GM12878 (cell line): ENCODE measurements around the gene KIF6. TPM values are rescaled to one million over a fixed set of nuclear protein-coding genes. Genes with fewer than 3 reads are reported as not detected.

Source experiments
- ATAC-seq: fragments of 200-7000 bp; cut with Tn5 transposase; 3 replicates; pipeline ENCODE4 v1.9.1; 2020; ENCODE audit warnings: mild to moderate bottlenecking, moderate library complexity
- BruUV-seq: library from RNA; stranded (reverse); fragments of 400-500 nt; replicated peaks from 2 replicates; lab custom pipeline; 2021; lab: Mats Ljungman, UMichigan
- CTCF ChIA-PET: fragments of 300-600 bp; sonication (Branson Sonifier 250); formaldehyde crosslinking; extraction: SDS; loops from one replicate; lab custom pipeline; 2021; ENCODE audit warnings: inconsistent platforms; lab: Yijun Ruan, JAX
- POLR2A ChIA-PET: fragments of 350-600 bp; formaldehyde crosslinking; extraction: SDS; loops from one replicate; lab custom pipeline; 2021; ENCODE audit warnings: inconsistent platforms; lab: Charles Lee
- RAD21 ChIA-PET: fragments of 300-600 bp; sonication (Branson Sonifier 250); formaldehyde crosslinking; loops from one replicate; lab custom pipeline; 2023; ENCODE audit warnings: antibody characterized with exemption; ENCODE audit not compliant: unreplicated experiment; lab: Charles Lee
- SMC1A ChIA-PET: fragments of 300-600 bp; sonication (Branson Sonifier 250); formaldehyde crosslinking; loops from one replicate; lab custom pipeline; 2023; ENCODE audit not compliant: unreplicated experiment, uncharacterized antibody; lab: Charles Lee
- DNase-seq: peaks from one replicate; pipeline ENCODE4 v3.0.0-alpha.2; 2011; ENCODE audit warnings: low read depth, low spot score
- FAIRE-seq: peaks from 3 replicates; lab custom pipeline; 2011; peaks lifted over from hg19 to GRCh38; lab: Jason Lieb, UNC
- H2AFZ ChIP-seq: 2 replicates; pipeline ENCODE4 v1.6.0; 2011; ENCODE audit warnings: low read depth, low read length, control low read depth; ENCODE audit not compliant: control insufficient read depth
- H3K27ac ChIP-seq: 2 replicates; pipeline ENCODE4 v1.5.1; 2011; ENCODE audit warnings: control low read depth; ENCODE audit not compliant: control insufficient read depth, insufficient read depth
- H3K27me3 ChIP-seq, 2 experiments: replicated peaks in 1 of 2; 2 replicates each; pipeline versions ENCODE4 v1.6.0 to v1.6.1; 2011; ENCODE audit warnings: low read length in 1 of 2; ENCODE audit not compliant: control insufficient read depth in 2 of 2, insufficient read depth in 2 of 2
- H3K36me3 ChIP-seq, 2 experiments: 2 replicates each; pipeline ENCODE4 v1.5.1; 2011; ENCODE audit warnings: low read length in 1 of 2; ENCODE audit not compliant: control insufficient read depth in 2 of 2, insufficient read depth in 2 of 2
- H3K4me1 ChIP-seq: 2 replicates; pipeline ENCODE4 v1.6.1; 2011; ENCODE audit warnings: mild to moderate bottlenecking, low read length, moderate library complexity, mixed read lengths; ENCODE audit not compliant: control insufficient read depth, insufficient read depth
- H3K4me2 ChIP-seq: 2 replicates; pipeline ENCODE4 v1.6.0; 2011; ENCODE audit warnings: control low read depth; ENCODE audit not compliant: control insufficient read depth, insufficient read depth
- H3K4me3 ChIP-seq: fragments of 200-600 bp; sonication (generic); 2 replicates; pipeline ENCODE4 v1.5.1; 2016
- H3K79me2 ChIP-seq: 2 replicates; pipeline ENCODE4 v1.6.0; 2011; ENCODE audit warnings: low read length; ENCODE audit not compliant: control insufficient read depth, insufficient read depth
- H3K9ac ChIP-seq: 2 replicates; pipeline ENCODE4 v1.8.0; 2011; ENCODE audit warnings: low read length, control low read depth, mixed read lengths; ENCODE audit not compliant: control insufficient read depth, insufficient read depth
- H3K9me3 ChIP-seq: replicated peaks from 3 replicates; pipeline ENCODE4 v1.5.1; 2011; ENCODE audit warnings: mild to moderate bottlenecking, low read length; ENCODE audit not compliant: control insufficient read depth, insufficient read depth
- H4K20me1 ChIP-seq: 2 replicates; pipeline ENCODE4 v1.6.0; 2011; ENCODE audit not compliant: control insufficient read depth, insufficient read depth
- ATF7 ChIP-seq: fragments of 450-650 bp; IDR thresholded peaks from 2 replicates; pipeline ENCODE4 v1.6.1; 2016; ENCODE audit warnings: low read depth, mild to moderate bottlenecking
- BACH1 ChIP-seq: fragments of 450-650 bp; IDR thresholded peaks from 2 replicates; pipeline ENCODE4 v1.6.1; 2017; ENCODE audit warnings: mild to moderate bottlenecking, borderline replicate concordance
- FOS ChIP-seq: IDR thresholded peaks from 3 replicates; pipeline ENCODE4 v1.6.1; 2011; ENCODE audit warnings: borderline replicate concordance; ENCODE audit not compliant: insufficient read length; ENCODE audit errors: extremely low read depth
- MYC ChIP-seq: IDR thresholded peaks from 2 replicates; pipeline ENCODE4 v1.6.1; 2011; ENCODE audit warnings: mild to moderate bottlenecking, low read length, moderate library complexity, inconsistent platforms; ENCODE audit not compliant: insufficient read depth, insufficient replicate concordance, insufficient read length, severe bottlenecking
- NR2F1 ChIP-seq: fragments of 450-650 bp; conservative IDR thresholded peaks from 2 replicates; pipeline ENCODE4 v1.6.1; 2017; ENCODE audit warnings: mild to moderate bottlenecking
- RBBP5 ChIP-seq: fragments of 200-600 bp; sonication (generic); conservative IDR thresholded peaks from 2 replicates; pipeline ENCODE4 v1.6.1; 2016
- SUPT20H ChIP-seq: IDR thresholded peaks from 2 replicates; pipeline ENCODE4 v1.6.1; 2011; ENCODE audit warnings: low read depth, mild to moderate bottlenecking, low read length, moderate library complexity, borderline replicate concordance; ENCODE audit not compliant: control insufficient read depth
- SUZ12 ChIP-seq: fragments of 200-600 bp; sonication (generic); IDR thresholded peaks from one replicate; pipeline ENCODE4 v1.6.1; 2018; ENCODE audit warnings: antibody characterized with exemption, mild to moderate bottlenecking; ENCODE audit not compliant: unreplicated experiment
- TCF7 ChIP-seq: IDR thresholded peaks from 2 replicates; pipeline ENCODE4 v1.6.1; 2014; ENCODE audit warnings: antibody characterized with exemption, borderline replicate concordance
- YBX1 ChIP-seq: fragments of 450-650 bp; IDR thresholded peaks from 2 replicates; pipeline ENCODE4 v1.6.1; 2016; ENCODE audit warnings: antibody characterized with exemption
- ZNF687 ChIP-seq: fragments of 450-650 bp; IDR thresholded peaks from 2 replicates; pipeline ENCODE4 v1.6.1; 2017; ENCODE audit warnings: mild to moderate bottlenecking, moderate library complexity
- ZSCAN29 ChIP-seq: fragments of 450-650 bp; IDR thresholded peaks from 2 replicates; pipeline ENCODE4 v1.6.1; 2017; ENCODE audit warnings: mild to moderate bottlenecking, moderate library complexity
- WGBS: methylation state at CpG from one replicate; pipeline ENCODE4 v1.1.6; 2016; ENCODE audit warnings: low lambda C conversion rate; ENCODE audit not compliant: insufficient replicate concordance, insufficient coverage; ENCODE audit errors: missing lambda C conversion rate; 5-methylcytosine and 5-hydroxymethylcytosine counted together
- in situ Hi-C: fragments of 300-500 bp; cut with MboI; formaldehyde crosslinking; loops from 9 replicates; pipeline ENCODE4 v1.14.3; 2018; ENCODE audit warnings: mixed read lengths
- intact Hi-C: fragments of 100-400 bp; cut with micrococcal nuclease; formaldehyde crosslinking; loops from one replicate; pipeline ENCODE4 v1.14.2; 2022; ENCODE audit not compliant: unreplicated experiment
- polyA plus RNA-seq, 11 experiments: library from polyadenylated mRNA; depleted of rRNA in 4 of 11; unstranded in 6 of 11; stranded (reverse) in 5 of 11; fragments of >200 nt; fragmentation: Nextera tagmentation in 4 of 11; fragmentation: Illumina TruSeq in 1 of 11; extraction: Ambion mirVana in 4 of 11; extraction: Trizol in 1 of 11; gene quantifications; 1 replicate in 1 of 11; 2 replicates in 10 of 11; pipeline versions ENCODE4 v1.2.1 to v1.2.3, GENCODE V29; 2011 to 2016; ENCODE audit warnings: inconsistent platforms in 2 of 11, missing spikeins in 2 of 11, low read depth in 1 of 11
- total RNA-seq, 4 experiments: library from RNA; depleted of rRNA in 3 of 4; stranded (reverse); fragments of >200 nt in 3 of 4; fragmentation: Illumina TruSeq in 1 of 4; extraction: Trizol in 1 of 4; gene quantifications; 2 replicates each; pipeline versions ENCODE4 v1.2.1 to v1.2.3, GENCODE V29; 2013 to 2021

KIF6 gene
- total and polyA plus RNA-seq, 10 of the 15 experiments (the other 5 are each of a cell fraction or from before 2014, with no cell fraction given): 0.09 to 1.0 (median 0.28) TPM

GRCh38 chr6:39444479-39445019, 280.7 kb downstream of the KIF6 start:
- H3K27ac ChIP-seq: no peak overlapping the region
- no peak overlapping the region for H3K4me3 ChIP-seq
- no peaks in the 10 kb centered on the region for H3K36me3 ChIP-seq
- ChIA-PET SMC1A (interaction anchor here (1.1 kb wide), 1 partner anchor 28 kb away, joined by 3 read pairs; no protein-coding TSS in a partner anchor), POLR2A (no interaction called here), CTCF (interaction anchor here (0.6 kb wide), 1 partner anchor 427 kb away, joined by 3 read pairs; no protein-coding TSS in a partner anchor), RAD21 (no interaction called here)
- H2AFZ ChIP-seq: no peak overlapping the region
- ATAC-seq: peak; percentile 75
- intact Hi-C loops (no loop called here), in situ Hi-C loops (no loop called here)
- no peak overlapping the region for H3K9ac ChIP-seq
- FAIRE-seq: no peak
- no peak overlapping the region for H3K4me2 ChIP-seq
- H3K9me3 ChIP-seq: no peaks in the 10 kb centered on the region
- H4K20me1 ChIP-seq: no peaks in the 10 kb centered on the region
- no peaks in the 10 kb centered on the region for H3K27me3 ChIP-seq
- BruUV-seq: no TSS peak
- 43% methylated on average over 5 of the region's 5 CpGs for WGBS
- TF ChIP-seq BACH1 (no peak), NR2F1 (peak; percentile 73), ATF7 (peak; percentile 27; the same call in 1 of the 2 replicates)
- TF ChIP-seq, all 136 proteins: peak for 2
- H3K79me2 ChIP-seq: no peaks in the 10 kb centered on the region
- DNase-seq: no peak
- H3K4me1 ChIP-seq: no peaks in the 10 kb centered on the region

- H3K27ac ChIP-seq: no peak overlapping the region
- CTCF ChIA-PET: interaction anchor here (1.4 kb wide), 1 partner anchor 21 kb away, joined by 3 read pairs; no protein-coding TSS in a partner anchor
- intact Hi-C loops (no loop called here), in situ Hi-C loops (no loop called here)
- SMC1A ChIA-PET: no interaction called here
- no peak overlapping the region for H2AFZ ChIP-seq
- no peak for DNase-seq
- no TSS peak for BruUV-seq
- no peak overlapping the region for H3K9ac ChIP-seq
- no peaks in the 10 kb centered on the region for H3K36me3 ChIP-seq
- 75% methylated on average over 4 of the region's 4 CpGs for WGBS
- H3K4me1 ChIP-seq: no peaks in the 10 kb centered on the region
- no peak for FAIRE-seq
- RAD21 ChIA-PET: interaction anchor here (0.6 kb wide), 1 partner anchor 424 kb away, joined by 3 read pairs; no protein-coding TSS in a partner anchor
- H3K4me3 ChIP-seq: no peak overlapping the region
- H4K20me1 ChIP-seq: no peaks in the 10 kb centered on the region
- ATAC-seq: no peak
- H3K79me2 ChIP-seq: no peaks in the 10 kb centered on the region
- H3K9me3 ChIP-seq: no peaks in the 10 kb centered on the region
- no peaks in the 10 kb centered on the region for H3K27me3 ChIP-seq
- no peak overlapping the region for H3K4me2 ChIP-seq
- POLR2A ChIA-PET: interaction anchor here (1.8 kb wide), 1 partner anchor 10 kb away, joined by 5 read pairs; no protein-coding TSS in a partner anchor
- TF ChIP-seq SUZ12 (no peak), ZSCAN29 (no peak), ZNF687 (no peak), MYC (no peak), SUPT20H (no peak), YBX1 (no peak), RBBP5 (no peak), FOS (no peak), TCF7 (no peak)
These were observed 283.2 kb downstream of the KIF6 start for GRCh38 chr6:39441986-39442385.
